Spleen (tissue), 11 donors: ENCODE data around the gene RGS9BP. TPM values are rescaled to one million over a fixed set of nuclear protein-coding genes. Genes with fewer than 3 reads are reported as not detected.

Experiments
- DNase-seq: peaks from one replicate; pipeline ENCODE4 v3.0.0-alpha.2; 2020
- H3K27ac ChIP-seq, 8 donors: fragments of 200-600 bp; sonication (generic) in 7 of 8; 1 replicate in 4 of 8; 2 replicates in 4 of 8; pipeline versions ENCODE4 v1.5.0 to v1.8.0; 2016 to 2021; ENCODE audit warnings: inconsistent platforms in 4 of 8, mild to moderate bottlenecking in 4 of 8, moderate library complexity in 1 of 8
- H3K27me3 ChIP-seq, 7 donors: fragments of 200-600 bp; sonication (generic) in 6 of 7; replicated peaks in 1 of 7; 1 replicate in 4 of 7; 2 replicates in 3 of 7; pipeline versions ENCODE4 v1.5.0 to v1.8.0; 2016 to 2021; ENCODE audit warnings: inconsistent platforms in 3 of 7, mild to moderate bottlenecking in 1 of 7
- H3K36me3 ChIP-seq, 6 donors: fragments of 200-600 bp; sonication (generic) in 5 of 6; 1 replicate in 4 of 6; 2 replicates in 2 of 6; pipeline versions ENCODE4 v1.5.0 to v1.8.0; 2016 to 2021; ENCODE audit warnings: inconsistent platforms in 2 of 6
- H3K4me1 ChIP-seq, 6 donors: fragments of 200-600 bp; sonication (generic) in 5 of 6; 1 replicate in 3 of 6; 2 replicates in 3 of 6; pipeline versions ENCODE4 v1.5.0 to v1.8.0; 2016 to 2021; ENCODE audit warnings: inconsistent platforms in 3 of 6
- H3K4me3 ChIP-seq, 8 donors: fragments of 200-600 bp; sonication (generic) in 7 of 8; 1 replicate in 4 of 8; 2 replicates in 4 of 8; pipeline versions ENCODE4 v1.5.0 to v1.8.0; 2016 to 2021; ENCODE audit warnings: inconsistent platforms in 4 of 8, mild to moderate bottlenecking in 4 of 8, moderate library complexity in 2 of 8
- H3K9me3 ChIP-seq, 8 donors: fragments of 200-600 bp; sonication (generic) in 7 of 8; 1 replicate in 4 of 8; 2 replicates in 4 of 8; pipeline versions ENCODE4 v1.5.0 to v1.8.0; 2016 to 2021; ENCODE audit warnings: inconsistent platforms in 4 of 8
- POLR2A ChIP-seq, 3 donors: fragments of 450-650 bp; IDR thresholded peaks; one replicate each; pipeline ENCODE4 v1.5.1; 2017; ENCODE audit warnings: antibody characterized with exemption in 3 of 3, mild to moderate bottlenecking in 1 of 3
- POLR2AphosphoS5 ChIP-seq, 3 donors: sonication (generic); formaldehyde crosslinking; IDR thresholded peaks; one replicate each; pipeline ENCODE4 v1.5.1; 2017; ENCODE audit warnings: antibody characterized with exemption in 3 of 3
- WGBS, 5 donors: extraction: QIAGEN DNeasy Blood & Tissue Kit in 3 of 5; methylation state at CpG; one replicate each; pipeline versions ENCODE4 v1.1.5 to v1.1.7; 2013 to 2018; 5-methylcytosine and 5-hydroxymethylcytosine counted together
- intact Hi-C: fragments of 100-400 bp; cut with DNase I; formaldehyde crosslinking; loops from one replicate; pipeline ENCODE4 v1.15.0; 2023; ENCODE audit warnings: low total_unique reads
- polyA plus RNA-seq, 3 donors: library from polyadenylated mRNA; stranded (reverse); fragments of 200-250 nt; gene quantifications; one replicate each; pipeline ENCODE4 v1.2.1, GENCODE V29; 2013
- total RNA-seq, 7 donors: library from RNA; depleted of rRNA in 3 of 7; stranded (reverse); fragments of >200 nt in 3 of 7; fragmentation: NEBNext Ultra II Directional in 4 of 7; extraction: Animal tissue kit (Norgen Biotek cat#: 25700) in 4 of 7; gene quantifications; one replicate each; pipeline versions ENCODE4 v1.1.0 to v1.2.1, GENCODE V29; 2016 to 2021
- TF ChIP-seq, protein P1 (sequence below), 11 experiments: fragments of 200-600 bp in 7 of 11; fragments of 450-650 bp in 4 of 11; sonication (generic) in 4 of 11; IDR thresholded peaks in 8 of 11; conservative IDR thresholded peaks in 3 of 11; 1 replicate in 7 of 11; 2 replicates in 4 of 11; pipeline versions ENCODE4 v1.4.0 to v1.8.0; 2016 to 2021; ENCODE audit warnings: antibody characterized with exemption in 11 of 11, inconsistent platforms in 4 of 11, mild to moderate bottlenecking in 1 of 11
- donor health status: healthy with polysubstance abuse.
- donor health status: DM: no; HTN: no; CAD: no; lungs with moderate emphysema.
- donor health status: DM: no; HTN: no; CAD: no.
- donor health status: Bipolar disorder and iron deficiency.
- donor health status: healthy.
- donor health status: DM: no; HTN: no; CAD: no.
- donor health status: DM: yes; HTN: yes; CAD: no.

The RGS9BP gene
- total and polyA plus RNA-seq, 10 donors: 0.03 to 0.60 (median 0.23) TPM; not detected in 1

DNA sequence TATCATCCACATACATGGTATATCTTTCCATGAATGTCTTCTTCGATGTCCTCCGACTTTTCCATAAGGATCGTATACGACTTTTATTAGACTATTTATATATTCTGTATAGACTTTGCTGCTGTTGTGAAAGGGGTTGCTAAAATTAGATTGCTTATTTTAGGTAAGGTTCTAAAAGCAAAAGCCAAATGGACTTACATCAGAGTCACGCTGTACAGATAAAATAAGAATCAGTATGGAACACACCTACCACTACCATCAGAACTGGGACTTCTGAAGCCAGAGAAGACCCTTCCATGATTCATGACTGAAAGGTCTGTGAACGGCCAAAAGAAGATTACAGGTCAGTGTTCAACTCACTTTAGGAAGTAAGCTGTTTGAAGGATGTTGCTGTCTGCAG is 9.6 kb upstream of the RGS9BP start:
- Histone ChIP-seq H3K27me3 (no peaks in the 10 kb centered on the region), H3K36me3 (peaks cover 0 to 29% (median 2%) of the 10 kb centered on the region in 6 donors), H3K27ac (no peak overlapping the region), H3K4me1 (peaks cover 0 to 29% (median 4%) of the 10 kb centered on the region in 6 donors), H3K4me3 (no peak overlapping the region), H3K9me3 (no peaks in the 10 kb centered on the region)
- TF ChIP-seq POLR2AphosphoS5 (IDR thresholded peaks at IDR 0.05) (no peak), POLR2A (IDR thresholded peaks at IDR 0.05) (no peak)
- TF ChIP-seq, protein P1, sequence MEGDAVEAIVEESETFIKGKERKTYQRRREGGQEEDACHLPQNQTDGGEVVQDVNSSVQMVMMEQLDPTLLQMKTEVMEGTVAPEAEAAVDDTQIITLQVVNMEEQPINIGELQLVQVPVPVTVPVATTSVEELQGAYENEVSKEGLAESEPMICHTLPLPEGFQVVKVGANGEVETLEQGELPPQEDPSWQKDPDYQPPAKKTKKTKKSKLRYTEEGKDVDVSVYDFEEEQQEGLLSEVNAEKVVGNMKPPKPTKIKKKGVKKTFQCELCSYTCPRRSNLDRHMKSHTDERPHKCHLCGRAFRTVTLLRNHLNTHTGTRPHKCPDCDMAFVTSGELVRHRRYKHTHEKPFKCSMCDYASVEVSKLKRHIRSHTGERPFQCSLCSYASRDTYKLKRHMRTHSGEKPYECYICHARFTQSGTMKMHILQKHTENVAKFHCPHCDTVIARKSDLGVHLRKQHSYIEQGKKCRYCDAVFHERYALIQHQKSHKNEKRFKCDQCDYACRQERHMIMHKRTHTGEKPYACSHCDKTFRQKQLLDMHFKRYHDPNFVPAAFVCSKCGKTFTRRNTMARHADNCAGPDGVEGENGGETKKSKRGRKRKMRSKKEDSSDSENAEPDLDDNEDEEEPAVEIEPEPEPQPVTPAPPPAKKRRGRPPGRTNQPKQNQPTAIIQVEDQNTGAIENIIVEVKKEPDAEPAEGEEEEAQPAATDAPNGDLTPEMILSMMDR (IDR thresholded peaks at IDR 0.05 in 8 of 11, conservative IDR thresholded peaks at IDR 0.05 in 3 of 11): no peak
- DNase-seq: no peak
- intact Hi-C loops: no loop called here
- WGBS, 5 donors: 92 to 96% (median 95%) methylated on average over 6 of the region's 6 CpGs

DNA sequence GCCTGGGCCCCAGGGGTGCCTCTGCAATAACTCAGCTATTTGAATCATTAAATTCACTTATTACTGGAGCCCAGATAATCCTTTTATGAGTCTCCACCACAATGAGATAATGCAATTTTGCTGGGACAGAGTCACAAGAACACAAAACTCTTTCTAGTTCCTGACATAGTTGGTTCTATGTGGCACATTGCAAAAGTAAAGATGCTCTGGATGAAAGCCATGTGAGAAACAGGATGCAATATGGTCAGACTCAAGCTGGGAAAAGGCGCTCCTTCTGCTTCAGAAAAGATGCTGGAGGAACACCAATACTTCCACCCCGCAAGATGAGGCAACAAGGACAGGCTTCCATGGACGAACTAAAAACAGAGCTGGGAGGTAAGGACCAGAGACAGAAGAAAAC is 6.3 kb upstream of the RGS9BP start:
- H3K4me1 ChIP-seq: peaks cover 6 to 51% (median 25%) of the 10 kb centered on the region in 6 donors
- no peak overlapping the region for H3K27ac ChIP-seq
- H3K4me3 ChIP-seq: no peak overlapping the region
- H3K9me3 ChIP-seq: no peaks in the 10 kb centered on the region
- 60 to 84% (median 68%) methylated on average over 3 of the region's 3 CpGs for WGBS, 5 donors
- DNase-seq: no peak
- peaks cover 0 to 29% (median 2%) of the 10 kb centered on the region in 6 donors for H3K36me3 ChIP-seq
- intact Hi-C loops: no loop called here
- TF ChIP-seq POLR2A (IDR thresholded peaks at IDR 0.05) (no peak), POLR2AphosphoS5 (IDR thresholded peaks at IDR 0.05) (no peak)
- TF ChIP-seq, protein P1 (IDR thresholded peaks at IDR 0.05 in 8 of 11, conservative IDR thresholded peaks at IDR 0.05 in 3 of 11): no peak
- no peaks in the 10 kb centered on the region for H3K27me3 ChIP-seq

DNA sequence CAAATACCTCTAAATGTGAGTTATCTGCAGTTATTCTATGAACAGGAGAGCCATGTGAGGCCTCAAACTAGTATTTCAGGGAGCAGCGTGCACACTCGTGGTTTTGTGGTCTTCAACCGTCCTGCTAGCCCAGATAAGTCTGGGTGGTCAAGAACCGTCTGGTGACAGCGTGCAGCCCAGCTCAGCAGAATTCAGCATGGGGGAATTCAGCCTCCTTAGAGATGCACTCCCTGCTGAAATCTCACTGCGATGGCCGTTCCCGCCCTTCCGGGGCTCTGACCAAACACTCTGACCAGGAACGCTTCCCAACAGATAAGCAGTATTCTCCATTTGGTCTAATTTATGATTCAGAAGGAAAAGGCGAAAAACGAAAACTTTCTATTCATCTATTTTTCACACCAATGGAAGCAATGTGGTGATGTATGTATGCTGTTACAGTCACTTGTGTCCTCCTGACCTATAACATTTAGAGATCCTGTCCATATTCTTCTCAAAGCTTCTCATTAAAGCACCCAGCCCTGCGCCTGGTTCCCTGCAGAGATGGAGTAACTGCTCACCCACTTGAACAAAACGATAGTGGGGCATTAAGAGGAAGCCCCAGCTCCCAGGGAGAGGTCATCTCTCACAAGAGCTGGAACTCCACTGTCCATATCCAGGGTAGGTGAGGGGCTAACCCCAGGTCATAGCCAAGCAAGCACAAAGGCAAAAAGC is 3.6 kb upstream of the RGS9BP start:
- Histone ChIP-seq H3K9me3 (no peaks in the 10 kb centered on the region), H3K4me3 (no peak overlapping the region), H3K36me3 (peaks cover 0 to 13% (median under 1%) of the 10 kb centered on the region in 6 donors), H3K4me1 (peaks cover 16 to 72% (median 45%) of the 10 kb centered on the region in 6 donors), H3K27me3 (peaks cover 0 to 16% (median 14%) of the 10 kb centered on the region in 7 donors), H3K27ac (no peak overlapping the region)
- intact Hi-C loops: loop anchor here (10.0 kb wide), 1 partner anchor 77 kb away; no protein-coding TSS in a partner anchor
- TF ChIP-seq POLR2A (IDR thresholded peaks at IDR 0.05) (no peak), POLR2AphosphoS5 (IDR thresholded peaks at IDR 0.05) (no peak)
- TF ChIP-seq, protein P1 (IDR thresholded peaks at IDR 0.05 in 8 of 11, conservative IDR thresholded peaks at IDR 0.05 in 3 of 11): no peak
- DNase-seq: no peak
- 45 to 67% (median 51%) methylated on average over 14 of the region's 14 CpGs for WGBS, 5 donors

GRCh38 chr19:32672841-32673240 is 2.8 kb upstream of the RGS9BP start:
- Histone ChIP-seq H3K9me3 (no peaks in the 10 kb centered on the region), H3K4me1 (peaks cover 18 to 80% (median 48%) of the 10 kb centered on the region in 6 donors), H3K27me3 (peaks cover 0 to 24% (median 20%) of the 10 kb centered on the region in 7 donors), H3K4me3 (no peak overlapping the region), H3K36me3 (peaks cover 0 to 5% (median 0%) of the 10 kb centered on the region in 6 donors), H3K27ac (no peak overlapping the region)
- intact Hi-C loops: loop anchor here (10.0 kb wide), 1 partner anchor 78 kb away; no protein-coding TSS in a partner anchor
- TF ChIP-seq, protein P1 (IDR thresholded peaks at IDR 0.05 in 8 of 11, conservative IDR thresholded peaks at IDR 0.05 in 3 of 11): no peak
- TF ChIP-seq POLR2AphosphoS5 (IDR thresholded peaks at IDR 0.05) (no peak), POLR2A (IDR thresholded peaks at IDR 0.05) (no peak)
- WGBS, 5 donors: 66 to 97% (median 74%) methylated on average over 3 of the region's 3 CpGs
- no peak for DNase-seq
